ENCODE data around the gene STK32A.
"Not testable (repeated sequence)": the region's sequence is repeated elsewhere in the genome, so short reads cannot be mapped to it uniquely, and the experiment has no call there.

STK32A gene

DNA sequence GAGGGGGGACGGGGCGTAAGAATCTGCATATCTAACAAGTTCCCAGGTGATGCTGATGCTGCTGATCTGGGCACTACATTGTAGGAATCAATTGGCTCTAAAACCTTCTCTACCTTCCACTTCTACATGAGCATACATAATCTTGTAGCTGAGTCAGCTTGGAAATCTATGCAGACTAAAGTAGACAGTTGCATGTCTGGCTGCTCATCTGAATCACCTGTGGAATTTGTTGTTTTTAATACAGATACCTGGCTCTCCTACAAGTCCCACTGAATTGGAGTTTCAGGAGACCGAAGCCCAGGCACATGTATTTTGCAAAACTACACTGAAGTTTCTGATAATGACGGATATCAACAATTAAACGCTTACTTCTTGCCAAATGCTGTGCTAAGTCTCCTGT is 113.6 kb downstream of the STK32A start:
- DNase-seq = no peak

DNA sequence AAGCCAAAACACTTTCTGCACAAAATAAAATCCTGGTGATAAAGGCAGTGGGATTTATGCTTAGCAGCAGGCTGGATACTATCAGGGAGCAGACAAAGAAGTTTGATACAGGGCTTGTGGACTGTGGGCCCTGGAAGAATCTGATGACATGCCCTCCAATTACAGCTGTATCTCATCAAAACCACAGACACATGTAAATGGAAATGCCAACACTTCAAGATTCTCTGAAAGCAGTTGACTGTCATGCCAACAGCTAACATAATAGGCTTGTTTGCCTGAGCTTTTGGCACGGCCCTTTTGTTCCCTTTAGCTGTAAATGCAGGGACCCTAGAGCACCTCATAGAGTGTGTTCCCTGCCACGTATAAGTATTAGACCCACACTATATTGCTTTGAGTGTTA is 114.4 kb downstream of the STK32A start:
- DNase-seq = no peak

DNA sequence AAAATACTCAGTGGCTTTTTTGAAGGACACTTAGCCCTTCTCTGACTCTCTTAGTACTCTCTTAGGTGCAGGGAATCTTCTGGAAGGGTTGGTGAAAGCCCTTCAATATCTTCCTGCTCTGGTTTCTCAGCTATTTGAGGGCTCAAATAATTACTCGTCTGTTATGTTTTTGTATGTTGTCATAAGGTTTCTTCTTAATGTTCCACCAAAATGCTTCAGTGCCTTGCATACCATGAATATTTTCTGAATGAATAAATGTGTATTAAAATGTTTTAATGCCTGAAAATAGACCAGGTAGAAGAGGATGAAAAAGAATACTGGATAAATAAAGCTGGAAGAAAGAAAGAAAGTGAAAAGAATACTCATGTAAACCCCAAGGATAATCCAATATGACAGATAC is 124.3 kb downstream of the STK32A start:
- DNase-seq = no peak

DNA sequence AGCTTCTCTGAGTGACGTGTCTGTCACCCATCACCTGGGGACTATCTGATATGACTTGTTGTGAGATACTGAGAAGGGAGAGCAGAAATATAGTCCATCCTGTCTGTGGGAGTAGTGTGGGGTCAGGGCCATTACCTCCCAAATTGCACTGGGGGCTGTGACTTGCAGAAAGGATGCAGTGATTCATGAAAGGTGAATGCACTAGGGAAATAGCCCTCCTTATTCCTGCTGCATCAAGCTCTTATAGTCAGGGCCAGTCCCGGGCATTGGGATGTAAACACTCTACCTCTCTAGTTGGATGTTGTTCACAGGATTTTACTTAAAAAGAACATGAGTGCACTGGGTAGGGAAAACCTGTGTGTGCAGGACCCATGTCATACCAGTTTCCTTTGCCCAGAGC is 124.8 kb downstream of the STK32A start:
- DNase-seq = no peak

DNA sequence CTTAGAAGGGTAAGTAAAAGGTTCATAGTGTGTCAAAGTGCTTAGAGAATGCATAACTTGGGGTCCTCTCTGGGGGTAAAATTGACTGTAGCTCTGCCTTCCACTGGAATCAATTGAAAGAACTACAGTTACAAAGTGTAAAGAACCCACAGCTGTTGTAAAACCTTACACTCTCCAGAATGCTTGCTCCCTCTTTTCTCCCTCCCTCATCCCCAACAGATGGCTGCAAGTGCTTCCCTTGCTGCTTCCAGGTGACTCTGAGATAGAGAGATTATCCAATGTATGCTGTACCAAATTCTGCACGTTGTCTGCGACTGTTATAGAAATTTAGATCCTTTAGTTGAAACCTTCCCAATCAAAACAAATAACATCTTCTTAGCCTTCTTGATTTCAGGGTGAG is 126.0 kb downstream of the STK32A start:
- DNase-seq = no peak

DNA sequence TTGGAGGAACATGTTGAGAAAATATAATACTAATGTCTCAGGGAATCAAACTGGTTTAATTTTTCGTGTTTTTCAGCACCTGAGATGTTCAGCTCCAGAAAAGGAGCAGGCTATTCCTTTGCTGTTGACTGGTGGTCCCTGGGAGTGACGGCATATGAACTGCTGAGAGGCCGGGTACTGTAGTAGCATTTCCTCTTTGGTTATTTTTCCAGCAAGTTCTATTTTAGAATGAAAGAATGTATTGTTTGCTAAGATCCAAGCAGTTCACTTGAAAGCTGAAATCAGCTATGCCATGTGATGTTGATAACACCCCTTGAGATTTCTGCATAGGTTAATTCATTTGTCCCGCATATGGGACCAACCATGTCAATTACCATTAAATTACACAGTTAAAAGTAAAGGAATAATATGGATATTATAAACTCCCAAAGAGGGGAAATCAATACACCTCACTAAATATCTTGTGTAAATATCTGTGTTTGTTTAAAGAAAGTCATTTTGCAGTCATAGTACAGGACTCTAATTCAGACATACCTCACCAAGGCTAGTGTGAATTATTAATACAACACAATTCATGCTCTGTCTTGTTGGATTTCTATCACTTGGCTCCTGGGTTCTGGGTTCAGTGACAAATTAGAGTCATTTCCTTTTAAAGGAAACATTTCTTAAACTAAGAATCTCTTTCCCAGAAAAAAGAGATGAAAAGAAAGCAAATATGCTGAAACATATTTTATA is 126.8 kb downstream of the STK32A start:
- DNase-seq = no peak

DNA sequence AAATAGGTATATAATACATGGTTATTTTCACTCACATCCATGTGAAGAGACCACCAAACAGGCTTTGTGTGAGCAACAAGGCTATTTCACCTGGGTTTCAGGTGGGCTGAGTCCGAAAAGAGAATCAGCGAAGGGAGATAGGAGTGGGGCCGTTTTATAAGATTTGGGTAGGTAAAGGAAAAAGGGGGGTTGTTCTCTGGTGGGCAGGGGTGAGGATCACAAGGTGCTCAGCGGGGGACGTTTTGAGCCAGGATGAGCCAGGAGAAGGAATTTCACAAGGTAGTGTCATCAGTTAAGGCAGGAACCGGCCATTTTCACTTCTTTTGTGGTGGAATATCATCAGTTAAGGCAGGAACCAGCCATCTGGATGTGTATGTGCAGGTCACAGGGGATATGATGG is 132.6 kb downstream of the STK32A start:
- DNase-seq = not testable (repeated sequence)

DNA sequence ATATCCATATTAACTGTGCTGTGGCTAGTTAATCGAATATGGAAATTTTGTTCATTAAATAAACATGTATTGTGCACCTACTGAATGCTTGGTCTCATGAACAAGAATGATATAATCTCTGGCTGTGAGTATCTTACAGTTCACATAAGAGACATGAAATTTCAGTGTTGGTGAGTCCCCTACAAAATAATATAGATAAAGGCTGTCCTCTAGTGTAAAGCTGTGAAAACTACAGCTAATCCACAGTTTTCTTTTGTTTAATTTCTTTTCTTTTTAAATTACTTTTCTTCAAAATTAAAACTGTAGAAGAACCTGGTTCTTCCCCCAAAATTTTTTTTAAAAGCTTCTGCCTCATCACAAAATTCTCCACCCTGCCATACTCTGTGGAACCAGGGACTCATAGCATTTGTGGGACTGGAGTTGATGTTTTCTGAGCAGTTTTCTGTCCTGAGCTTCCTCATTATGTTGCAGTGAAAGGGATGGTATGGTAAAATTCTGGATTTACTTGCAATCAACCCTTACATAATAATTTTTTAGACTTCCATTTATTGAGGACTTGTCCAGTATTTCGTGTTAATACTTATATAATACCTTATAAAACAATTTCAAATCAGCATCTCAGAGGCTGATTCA is 135.0 kb downstream of the STK32A start:
- no peak for DNase-seq

DNA sequence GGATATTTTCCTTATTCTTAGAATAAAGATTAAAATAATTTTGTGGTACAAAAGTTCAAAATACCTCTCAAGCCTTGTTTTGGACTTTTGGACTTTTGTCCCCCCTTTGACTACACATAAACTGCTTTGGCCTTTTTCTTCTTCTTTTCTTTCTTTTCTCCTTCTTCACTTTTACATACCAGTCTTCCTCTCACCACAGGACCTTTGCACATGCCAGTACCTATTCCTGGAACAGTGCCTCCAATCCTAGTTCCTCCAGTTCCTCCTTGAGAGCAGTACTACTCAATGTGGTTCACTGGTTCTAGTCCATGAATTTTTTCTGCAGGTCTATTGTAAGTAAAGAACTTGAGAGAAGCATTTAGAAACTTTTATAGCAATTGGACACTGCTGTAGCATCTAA is 136.5 kb downstream of the STK32A start:
- DNase-seq = no peak

DNA sequence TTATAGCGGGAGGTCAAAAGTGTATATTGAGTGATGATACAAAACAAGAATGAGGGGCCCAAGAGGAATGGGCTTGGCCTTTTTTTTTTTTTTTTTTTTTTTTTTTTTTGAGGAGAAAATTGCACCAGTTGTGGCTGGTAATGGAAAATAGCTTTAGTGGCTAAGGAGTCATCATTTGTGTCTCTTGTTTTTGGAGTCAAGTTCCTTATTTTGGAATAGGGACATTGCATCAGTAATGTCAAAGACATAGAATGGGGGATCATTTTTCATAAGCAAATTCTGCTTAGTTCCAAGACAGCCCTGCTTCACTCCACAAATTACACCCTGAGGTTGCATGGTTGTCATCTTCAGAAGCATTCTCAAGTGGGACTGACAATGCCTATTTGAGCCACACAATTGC is 137.4 kb downstream of the STK32A start:
- no peak for DNase-seq

DNA sequence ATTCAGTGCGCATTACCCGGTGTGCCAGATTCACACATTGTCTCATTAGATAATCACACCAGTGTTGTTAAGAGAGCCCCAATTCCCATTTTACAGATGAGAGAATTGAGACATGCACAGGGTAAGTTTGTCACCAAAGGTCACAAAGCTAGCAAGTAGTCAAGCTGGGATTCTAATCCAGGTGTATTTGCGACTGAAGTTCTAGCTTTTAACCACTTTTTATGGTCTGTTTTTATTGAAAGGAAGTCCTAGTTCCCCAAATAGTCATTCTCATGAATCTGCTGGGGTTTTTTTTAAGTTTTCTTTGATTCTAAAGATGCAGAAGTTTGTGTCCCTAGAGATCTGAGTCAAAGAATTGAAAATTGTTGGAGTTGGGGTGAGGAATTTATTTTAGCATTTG is 138.5 kb downstream of the STK32A start:
- no peak for DNase-seq

DNA sequence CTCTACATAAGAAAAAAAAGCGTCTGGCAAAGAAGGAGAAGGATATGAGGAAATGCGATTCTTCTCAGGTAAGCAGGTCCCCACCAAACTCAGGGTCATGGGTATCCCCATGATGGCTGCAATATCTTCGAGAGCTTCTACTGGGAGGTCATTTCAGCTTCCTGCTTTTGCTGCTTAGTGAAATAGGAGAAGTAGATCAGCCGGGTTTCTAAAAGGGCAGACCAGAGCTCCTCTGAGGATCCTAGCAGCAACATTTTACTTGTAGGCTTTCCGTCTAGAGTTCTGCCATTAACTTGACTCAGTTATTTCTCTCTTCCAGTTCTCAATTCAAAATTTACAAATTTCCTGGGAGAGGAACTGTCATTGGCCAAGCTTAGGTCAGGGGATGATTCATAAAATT is 140.3 kb downstream of the STK32A start:
- no peak for DNase-seq

DNA sequence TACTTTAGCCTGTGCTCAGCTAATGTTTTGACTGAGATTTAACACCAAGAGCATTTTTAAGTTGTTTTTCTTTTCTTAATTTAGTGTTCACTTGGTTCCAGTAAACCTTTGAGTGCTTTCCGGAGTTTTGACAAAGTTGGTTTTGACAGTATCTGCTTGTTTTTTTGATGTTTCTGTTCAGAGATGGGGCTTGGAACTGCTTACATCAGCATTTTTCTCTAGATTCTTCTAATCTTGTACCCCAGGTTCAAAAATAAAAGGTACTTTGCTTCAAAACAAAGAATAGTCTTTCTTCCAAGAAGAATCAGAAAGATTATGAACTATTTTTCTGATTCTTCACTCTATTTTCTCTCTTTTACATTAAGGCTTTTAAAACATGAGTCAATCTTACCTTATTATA is 142.9 kb downstream of the STK32A start:
- DNase-seq = no peak

DNA sequence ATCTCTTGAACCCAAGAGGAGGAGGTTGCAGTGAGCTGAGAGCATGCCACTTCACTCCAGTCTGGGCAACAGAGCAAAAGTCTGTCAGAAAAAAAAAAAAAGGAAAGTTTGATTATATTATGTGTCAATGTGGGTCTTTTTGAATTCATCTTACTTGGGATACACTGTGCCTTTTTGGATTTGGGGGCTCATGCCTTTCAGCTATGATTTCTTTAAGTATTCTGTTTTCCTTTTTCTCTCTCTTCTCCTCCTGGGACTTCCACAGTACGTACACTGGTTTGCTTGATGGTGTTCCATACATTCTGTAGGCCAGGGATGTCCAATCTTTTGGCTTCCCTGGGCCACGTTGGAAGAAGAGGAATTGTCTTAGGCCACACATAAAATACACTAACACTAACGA is 146.7 kb downstream of the STK32A start:
- no peak for DNase-seq

DNA sequence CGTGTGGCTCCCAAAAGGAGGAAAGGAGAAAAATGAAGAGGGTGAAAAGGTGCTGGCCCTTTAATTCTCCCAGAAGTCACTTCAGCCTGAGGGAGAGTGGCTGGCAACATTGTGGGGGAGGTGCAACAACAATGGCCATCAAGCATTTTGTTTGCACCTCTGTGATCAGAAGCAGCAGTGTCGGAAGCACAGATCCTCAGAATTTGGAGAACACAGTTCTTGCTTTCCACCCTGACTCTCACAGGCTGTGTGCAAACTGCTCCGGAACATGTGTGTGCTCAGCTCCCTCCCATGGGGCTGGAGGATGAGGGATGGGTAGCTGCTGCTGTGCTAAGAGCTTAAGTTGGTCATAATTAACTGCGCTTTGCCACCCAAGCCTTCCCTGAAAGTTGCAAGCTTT is 147.9 kb downstream of the STK32A start:
- no peak for DNase-seq

DNA sequence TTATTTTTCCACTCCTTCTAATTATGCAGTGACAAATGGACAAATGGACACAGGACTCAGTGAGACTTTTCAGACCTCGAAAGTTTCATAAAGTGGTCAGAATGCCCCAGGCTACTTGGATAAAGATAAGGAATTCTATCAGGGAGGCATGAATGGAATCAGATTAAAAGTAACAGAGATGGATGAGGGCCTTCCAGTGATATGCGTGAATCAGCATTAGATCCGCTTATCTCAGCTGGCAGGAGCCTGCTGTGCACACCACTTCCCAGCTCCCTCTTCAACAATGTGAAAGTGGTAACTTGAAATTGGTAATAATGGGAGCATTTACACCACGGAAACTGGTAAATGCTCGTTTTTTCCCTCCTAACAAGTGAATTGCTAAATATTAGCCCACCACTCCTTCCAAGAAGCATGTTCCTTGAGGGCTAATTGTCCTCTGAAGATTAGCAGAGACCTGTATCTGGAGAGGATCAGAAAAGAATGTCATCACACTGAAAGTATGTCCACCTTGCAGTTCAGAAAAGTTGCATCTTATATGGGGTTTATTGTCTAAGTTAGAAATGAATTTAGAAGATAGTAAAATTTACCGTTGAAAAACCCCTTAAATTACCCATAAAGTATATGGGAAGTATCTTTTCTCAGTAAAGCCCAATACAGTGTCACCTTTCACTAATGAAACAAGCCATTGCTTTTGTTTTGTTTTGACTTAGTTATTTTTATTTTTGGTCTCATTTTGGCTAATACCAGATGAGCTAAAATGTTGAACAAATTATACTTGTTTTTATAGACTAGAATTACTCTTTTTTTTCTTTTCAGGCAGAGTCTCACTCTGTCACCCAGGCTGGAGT is 149.7 kb downstream of the STK32A start:
- DNase-seq = no peak

DNA sequence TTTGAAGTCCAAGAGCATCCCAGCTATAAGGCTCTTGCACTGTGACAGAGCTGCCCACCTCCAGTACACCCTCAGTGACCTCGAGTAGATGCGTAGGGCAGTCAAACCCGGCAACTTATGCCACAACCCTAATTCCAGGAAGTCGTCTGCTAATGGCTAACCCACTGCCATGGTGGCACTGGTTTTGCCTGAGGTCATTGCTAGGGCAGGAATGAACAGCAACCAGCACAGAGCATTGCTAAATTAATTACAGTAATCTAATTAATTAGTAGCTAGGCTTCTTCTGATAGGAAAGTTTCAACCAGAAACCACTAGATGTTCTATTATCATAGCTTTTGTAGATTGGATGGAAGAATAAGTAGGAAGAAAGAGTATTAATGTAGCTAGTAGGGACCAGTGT is 152.3 kb downstream of the STK32A start:
- DNase-seq = no peak

DNA sequence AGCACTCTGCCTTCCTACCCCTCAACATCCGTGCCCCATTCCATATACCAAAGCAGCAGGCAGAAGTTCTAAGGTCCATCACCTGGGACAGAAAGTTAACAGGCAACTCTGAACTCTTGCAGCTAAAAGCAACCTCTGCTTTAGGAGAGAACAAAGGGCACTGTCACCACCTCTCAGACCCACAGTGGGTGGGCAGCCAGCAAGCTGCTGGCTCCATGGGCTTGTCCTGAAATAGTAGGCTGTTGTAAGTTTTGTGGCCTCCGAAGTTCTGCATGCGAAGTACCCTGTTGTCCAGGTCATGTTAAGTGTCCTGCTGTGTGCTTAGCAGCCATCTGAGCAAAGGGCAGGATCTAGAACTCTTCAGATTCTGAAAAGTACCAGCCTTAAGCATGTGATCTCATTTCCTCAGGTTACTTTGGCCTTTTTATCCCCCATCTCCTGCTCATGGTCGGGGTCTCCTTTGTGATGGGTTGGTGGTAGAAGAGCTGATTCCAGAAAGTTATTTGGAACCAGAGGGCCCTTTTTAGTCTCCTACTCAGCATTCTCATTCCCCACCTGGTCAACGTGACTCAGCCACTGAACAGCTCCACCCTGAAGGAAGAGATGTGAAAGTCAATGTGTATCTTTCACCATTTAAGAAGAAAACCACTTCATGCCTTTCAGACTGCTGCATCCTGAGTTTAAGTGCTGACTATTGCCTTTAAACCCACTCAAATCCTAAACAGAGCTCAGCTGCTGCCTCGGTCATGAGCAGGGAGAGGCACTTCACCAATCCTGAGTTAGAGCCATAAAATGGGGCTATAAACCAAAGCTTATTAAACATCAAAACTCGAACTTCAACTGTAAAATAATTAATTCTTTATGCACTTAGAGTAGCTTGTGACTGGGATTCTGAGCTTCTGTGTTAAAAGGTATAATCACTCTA is 153.6 kb downstream of the STK32A start:
- no peak for DNase-seq

DNA sequence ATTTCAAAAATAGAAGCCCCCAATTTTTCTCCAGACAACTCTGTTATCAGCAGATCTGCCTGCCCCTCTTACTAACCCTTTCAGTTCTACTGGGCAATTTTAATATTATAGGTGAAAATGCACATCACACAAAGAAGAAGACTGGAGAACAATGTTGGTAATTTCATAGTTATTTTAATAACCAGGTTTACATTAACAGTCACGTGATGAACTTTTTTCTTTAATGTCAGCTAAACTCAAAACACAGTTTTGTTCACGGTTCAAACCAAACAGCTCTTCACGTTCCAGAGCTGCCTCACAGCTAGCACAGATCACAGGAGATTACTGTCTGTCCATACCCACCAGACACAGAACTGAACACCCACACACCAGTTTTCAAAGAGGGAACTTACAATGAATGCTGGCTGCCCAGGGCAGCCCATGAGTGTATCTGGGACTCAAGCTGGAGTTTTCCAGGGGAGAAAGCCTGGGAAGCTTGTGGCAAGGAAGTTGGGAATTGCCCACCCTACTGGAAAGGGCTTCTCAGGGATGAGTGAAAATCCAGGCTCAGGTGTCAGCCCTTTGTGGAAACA is 155.9 kb downstream of the STK32A start:
- DNase-seq = no peak

DNA sequence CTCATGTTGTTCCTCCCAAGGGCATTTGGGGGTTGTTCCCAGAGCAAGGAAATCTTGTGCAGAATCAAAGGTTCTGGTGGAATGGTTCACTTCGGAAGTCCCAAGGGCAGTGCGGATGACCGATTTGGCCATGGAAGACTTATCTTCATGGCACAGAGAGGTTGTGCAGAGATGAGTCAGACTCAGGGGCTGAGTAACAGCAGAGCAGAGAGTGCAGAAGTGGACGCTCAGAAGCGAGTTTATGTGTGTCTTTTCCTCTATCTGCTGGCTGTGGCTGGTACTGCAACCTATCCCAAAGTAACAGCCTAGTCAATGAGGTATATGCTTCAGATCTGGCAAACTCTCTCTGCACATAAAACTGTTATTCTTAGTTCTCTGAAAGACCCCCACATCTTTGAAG is 157.0 kb downstream of the STK32A start:
- DNase-seq = no peak

DNA sequence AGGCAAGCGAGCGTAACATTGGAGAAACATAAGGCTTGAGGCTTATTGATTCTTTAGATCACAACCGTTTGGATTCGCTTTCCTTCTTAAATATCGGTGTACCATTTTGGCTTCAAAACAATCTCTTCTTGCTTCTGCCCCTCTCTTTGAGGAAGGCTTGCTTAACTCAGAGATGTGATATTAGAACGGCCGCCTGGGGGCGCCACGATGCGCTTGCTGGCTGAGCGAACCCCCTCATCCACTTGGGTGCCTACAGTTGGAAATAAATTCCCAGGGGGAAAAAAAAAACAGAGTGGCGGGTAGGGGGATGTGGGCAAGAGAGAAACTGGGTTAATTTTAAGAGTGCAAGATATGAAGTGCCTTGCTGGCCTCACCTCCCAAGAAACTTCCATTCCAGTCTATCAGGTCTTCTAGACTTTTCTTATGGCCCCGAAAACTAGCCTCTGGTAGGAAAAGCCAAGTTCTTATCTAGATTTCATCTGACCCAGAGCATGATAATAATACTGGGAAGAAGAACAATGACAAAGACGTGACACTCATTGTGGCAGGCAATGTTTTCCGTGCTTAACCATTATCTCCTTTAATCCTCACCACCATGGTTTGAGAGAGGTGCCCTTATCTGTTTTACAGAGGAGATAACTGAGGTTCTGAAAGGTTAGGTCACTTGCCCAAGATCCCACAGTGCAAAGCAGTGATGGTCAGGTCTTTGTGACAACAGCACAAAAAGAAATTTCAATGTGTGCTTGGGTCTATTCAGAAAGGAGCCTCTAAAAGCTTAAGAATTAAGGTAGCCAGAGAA is 159.2 kb downstream of the STK32A start:
- no peak for DNase-seq
